K562 (cell line): ENCODE data around the gene TENT4B. TPM values are rescaled to one million over a fixed set of nuclear protein-coding genes. Genes with fewer than 3 reads are reported as not detected.
A peak's percentile ranks its signal among the peaks of the same experiment; 100 is the strongest.

Source experiments
- AFF1 ChIP-seq, 2 experiments: fragments of 450-650 bp; IDR thresholded peaks; 2 replicates each; pipeline ENCODE4 v1.6.1; 2018; ENCODE audit warnings: mild to moderate bottlenecking in 2 of 2, low read depth in 1 of 2; ENCODE audit not compliant: partially characterized antibody in 2 of 2
- CHD4 ChIP-seq: fragments of 200-600 bp; sonication (generic); IDR thresholded peaks from 3 replicates; pipeline ENCODE4 v1.6.1; 2012; ENCODE audit warnings: low read depth, mild to moderate bottlenecking, mixed read lengths, low read length, inconsistent platforms; ENCODE audit not compliant: insufficient read depth, insufficient replicate concordance, poor library complexity, severe bottlenecking
- GATAD2B ChIP-seq: fragments of 450-650 bp; IDR thresholded peaks from 2 replicates; pipeline ENCODE4 v1.6.1; 2017; ENCODE audit warnings: mild to moderate bottlenecking, borderline replicate concordance
- L3MBTL2 ChIP-seq: fragments of 450-650 bp; IDR thresholded peaks from 2 replicates; pipeline ENCODE4 v1.6.1; 2016; ENCODE audit warnings: mild to moderate bottlenecking, moderate library complexity
- MAFG ChIP-seq: fragments of 450-650 bp; conservative IDR thresholded peaks from 2 replicates; pipeline ENCODE4 v1.6.1; 2016; ENCODE audit warnings: missing genetic modification characterization, missing compliant biosample characterization
- MNT ChIP-seq, 2 experiments: fragments of 450-650 bp; conservative IDR thresholded peaks; 2 replicates each; pipeline ENCODE4 v1.6.1; 2017; ENCODE audit warnings: mild to moderate bottlenecking in 2 of 2, moderate library complexity in 2 of 2
- NR4A1 ChIP-seq, 2 experiments: fragments of 250-450 bp in 1 of 2; fragments of 450-650 bp in 1 of 2; sonication (Bioruptor Pico) in 1 of 2; IDR thresholded peaks; 2 replicates each; pipeline versions ENCODE4 v1.4.0 to v1.6.1; 2016 to 2020; ENCODE audit warnings: mild to moderate bottlenecking in 2 of 2, missing compliant biosample characterization in 1 of 2, missing genetic modification characterization in 1 of 2, moderate library complexity in 1 of 2
- SRSF7 ChIP-seq: fragments of 200-400 bp; formaldehyde crosslinking; optimal IDR thresholded peaks from 2 replicates; pipeline ENCODE3; 2017; ENCODE audit warnings: mild to moderate bottlenecking, low read depth, low read length
- ZBTB1 ChIP-seq: sonication (generic); formaldehyde crosslinking; IDR thresholded peaks from 2 replicates; pipeline ENCODE4 v1.8.1; 2023; ENCODE audit warnings: missing genetic modification reagents, low read depth, mild to moderate bottlenecking, borderline replicate concordance
- ZBTB12 ChIP-seq: fragments of 250-450 bp; sonication (Bioruptor Pico); IDR thresholded peaks from 2 replicates; pipeline ENCODE4 v1.4.0; 2020
- ZC3H8 ChIP-seq: fragments of 450-650 bp; IDR thresholded peaks from 2 replicates; pipeline ENCODE4 v1.6.1; 2017
- ZNF76 ChIP-seq: fragments of 250-450 bp; sonication (Bioruptor Pico); IDR thresholded peaks from 2 replicates; pipeline ENCODE4 v1.4.0; 2020; ENCODE audit warnings: mild to moderate bottlenecking, moderate library complexity, borderline replicate concordance
- ZNF77 ChIP-seq: fragments of 250-450 bp; sonication (Bioruptor Pico); IDR thresholded peaks from 2 replicates; pipeline ENCODE4 v1.5.0; 2020
- polyA plus RNA-seq, 8 experiments: library from polyadenylated mRNA; depleted of rRNA in 4 of 8; stranded (reverse) in 5 of 8; unstranded in 3 of 8; fragments of >200 nt; fragmentation: Nextera tagmentation in 2 of 8; fragmentation: Illumina TruSeq in 1 of 8; extraction: Ambion mirVana in 2 of 8; extraction: Trizol in 1 of 8; gene quantifications; 2 replicates each; pipeline versions ENCODE4 v1.2.1 to v1.2.3, GENCODE V29; 2011 to 2014; ENCODE audit warnings: inconsistent platforms in 1 of 8, missing spikeins in 1 of 8
- total RNA-seq, 7 experiments: library from RNA; depleted of rRNA in 6 of 7; stranded (reverse); fragments of >200 nt in 6 of 7; fragmentation: Illumina TruSeq in 2 of 7; extraction: Trizol in 2 of 7; gene quantifications; 2 replicates each; pipeline versions ENCODE4 v1.2.1 to v1.2.3, GENCODE V29; 2011 to 2021; ENCODE audit warnings: low replicate concordance in 1 of 7
- TF ChIP-seq, protein P1 (sequence below): fragments of 200-400 bp; formaldehyde crosslinking; IDR thresholded peaks from 2 replicates; pipeline ENCODE4 v1.6.1; 2017; ENCODE audit warnings: mild to moderate bottlenecking, low read depth, low read length, moderate library complexity
- TF ChIP-seq, protein P2 (sequence below): sonication (generic); formaldehyde crosslinking; IDR thresholded peaks from 2 replicates; pipeline ENCODE4 v1.5.0; 2020; ENCODE audit warnings: missing genetic modification reagents

TENT4B gene
- total and polyA plus RNA-seq, 9 of the 15 experiments (the other 6 are each of a cell fraction or from before 2014, with no cell fraction given) = 5.2 to 8.4 (median 7.0) TPM

DNA sequence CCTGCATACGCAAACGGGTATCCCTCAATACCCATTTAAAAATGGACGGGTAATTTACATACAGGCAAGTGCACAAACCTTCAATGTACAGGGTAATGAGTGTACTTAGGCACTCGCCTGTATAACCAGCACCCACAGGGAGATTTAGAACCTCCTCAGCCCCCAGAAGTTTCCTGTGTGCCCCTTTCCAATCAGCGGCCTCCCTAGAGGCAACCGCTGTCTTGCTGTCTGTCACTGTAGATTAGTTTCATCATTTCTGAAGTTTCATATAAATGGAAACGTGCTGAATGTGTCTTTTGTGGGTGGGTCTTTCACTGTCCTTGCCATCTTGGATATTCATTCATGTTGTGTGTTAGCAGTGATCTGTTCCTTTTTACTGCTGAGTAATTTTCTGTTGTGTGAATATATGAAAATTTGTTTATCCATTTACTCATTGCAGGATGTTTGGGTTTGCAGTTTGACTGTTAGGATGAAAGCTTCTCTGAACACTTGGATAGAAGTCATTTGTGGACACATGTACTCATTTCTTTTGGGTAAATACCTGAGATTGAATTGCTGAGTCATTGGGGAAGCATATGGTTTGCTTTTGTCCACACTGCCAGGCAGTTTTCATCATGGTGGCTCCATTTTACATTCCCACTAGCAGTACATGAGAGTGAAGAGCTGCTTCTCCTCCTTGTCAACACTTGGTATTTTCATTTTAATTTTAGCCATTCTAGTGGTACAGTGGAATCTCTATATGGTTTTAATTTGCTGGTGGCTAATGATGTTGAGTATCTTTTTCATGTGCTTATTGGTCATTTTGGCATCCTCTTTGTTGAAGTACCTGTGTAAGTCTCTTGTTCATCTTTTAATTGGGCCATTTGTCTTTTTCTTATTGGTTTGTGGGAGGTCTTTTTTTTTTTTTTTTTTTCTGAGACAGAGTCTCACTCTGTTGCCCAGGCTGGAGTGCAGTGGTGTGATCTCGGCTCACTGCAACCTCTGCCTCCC, 111.1 kb downstream of the TENT4B start (continued):
- TF ChIP-seq SRSF7 (no peak), NR4A1 (CRISPR knock-in tag; IDR thresholded peaks at IDR 0.05) (no peak), NR4A1 (tag; IDR thresholded peaks at IDR 0.05) (peak; percentile 76), ZNF77 (no peak), ZBTB1 (CRISPR knock-in tag) (no peak), L3MBTL2 (no peak), MAFG (peak; percentile 96), CHD4 (no peak), ZBTB12 (CRISPR knock-in tag) (no peak), ZNF76 (CRISPR knock-in tag) (no peak), MNT (conservative IDR thresholded peaks at IDR 0.05) (peak in 1 of 2 experiments; percentile 5; a peak in 1 of 4 replicates), AFF1 (IDR thresholded peaks at IDR 0.05; ENCODE audit: low read depth in 1 of 2, partially characterized antibody in 2 of 2) (no peak), GATAD2B (no peak), ZC3H8 (no peak)
- TF ChIP-seq, protein P1, sequence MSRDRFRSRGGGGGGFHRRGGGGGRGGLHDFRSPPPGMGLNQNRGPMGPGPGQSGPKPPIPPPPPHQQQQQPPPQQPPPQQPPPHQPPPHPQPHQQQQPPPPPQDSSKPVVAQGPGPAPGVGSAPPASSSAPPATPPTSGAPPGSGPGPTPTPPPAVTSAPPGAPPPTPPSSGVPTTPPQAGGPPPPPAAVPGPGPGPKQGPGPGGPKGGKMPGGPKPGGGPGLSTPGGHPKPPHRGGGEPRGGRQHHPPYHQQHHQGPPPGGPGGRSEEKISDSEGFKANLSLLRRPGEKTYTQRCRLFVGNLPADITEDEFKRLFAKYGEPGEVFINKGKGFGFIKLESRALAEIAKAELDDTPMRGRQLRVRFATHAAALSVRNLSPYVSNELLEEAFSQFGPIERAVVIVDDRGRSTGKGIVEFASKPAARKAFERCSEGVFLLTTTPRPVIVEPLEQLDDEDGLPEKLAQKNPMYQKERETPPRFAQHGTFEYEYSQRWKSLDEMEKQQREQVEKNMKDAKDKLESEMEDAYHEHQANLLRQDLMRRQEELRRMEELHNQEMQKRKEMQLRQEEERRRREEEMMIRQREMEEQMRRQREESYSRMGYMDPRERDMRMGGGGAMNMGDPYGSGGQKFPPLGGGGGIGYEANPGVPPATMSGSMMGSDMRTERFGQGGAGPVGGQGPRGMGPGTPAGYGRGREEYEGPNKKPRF = no peak
- TF ChIP-seq, protein P2, sequence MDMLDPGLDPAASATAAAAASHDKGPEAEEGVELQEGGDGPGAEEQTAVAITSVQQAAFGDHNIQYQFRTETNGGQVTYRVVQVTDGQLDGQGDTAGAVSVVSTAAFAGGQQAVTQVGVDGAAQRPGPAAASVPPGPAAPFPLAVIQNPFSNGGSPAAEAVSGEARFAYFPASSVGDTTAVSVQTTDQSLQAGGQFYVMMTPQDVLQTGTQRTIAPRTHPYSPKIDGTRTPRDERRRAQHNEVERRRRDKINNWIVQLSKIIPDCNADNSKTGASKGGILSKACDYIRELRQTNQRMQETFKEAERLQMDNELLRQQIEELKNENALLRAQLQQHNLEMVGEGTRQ (CRISPR knock-in tag) = no peak
